ENCODE results near the gene KRT16.
"Not testable (repeated sequence)": the region's sequence is repeated elsewhere in the genome, so short reads cannot be mapped to it uniquely, and the experiment has no call there.

The KRT16 gene

GRCh38 chr17:41622340-41623183, 10.0 kb upstream of the KRT16 start:
- H3K4me3 ChIP-seq (ENCODE audit: low read length); H3K9ac ChIP-seq (ENCODE audit: low read length); H3K9me3 ChIP-seq (ENCODE audit: control insufficient read depth, low read length); H3K27me3 ChIP-seq (ENCODE audit: control insufficient read depth, insufficient read depth, low read length); H3K4me1 ChIP-seq (ENCODE audit: control insufficient read depth, insufficient read depth, low read length); H3K36me3 ChIP-seq (ENCODE audit: control insufficient read depth, insufficient read depth, low read length): not testable (repeated sequence)

GRCh38 chr17:41621916-41622315, 9.3 kb upstream of the KRT16 start:
- Histone ChIP-seq H3K36me3 (ENCODE audit: control insufficient read depth, insufficient read depth, low read length) (no peaks in the 10 kb centered on the region), H3K9ac (ENCODE audit: low read length) (no peak overlapping the region), H3K4me1 (ENCODE audit: control insufficient read depth, insufficient read depth, low read length) (no peaks in the 10 kb centered on the region), H3K27me3 (ENCODE audit: control insufficient read depth, insufficient read depth, low read length) (peaks cover 10% of the 10 kb centered on the region), H3K9me3 (ENCODE audit: control insufficient read depth, low read length) (no peaks in the 10 kb centered on the region), H3K4me3 (ENCODE audit: low read length) (no peak overlapping the region)

GRCh38 chr17:41621435-41621817, 8.9 kb upstream of the KRT16 start:
- H3K4me3 ChIP-seq (ENCODE audit: low read length); H3K4me1 ChIP-seq (ENCODE audit: control insufficient read depth, insufficient read depth, low read length); H3K9ac ChIP-seq (ENCODE audit: low read length); H3K36me3 ChIP-seq (ENCODE audit: control insufficient read depth, insufficient read depth, low read length); H3K9me3 ChIP-seq (ENCODE audit: control insufficient read depth, low read length): not testable (repeated sequence)
- peaks cover 10% of the 10 kb centered on the region for H3K27me3 ChIP-seq (ENCODE audit: control insufficient read depth, insufficient read depth, low read length)

GRCh38 chr17:41620583-41621434, 8.2 kb upstream of the KRT16 start:
- no peak overlapping the region for H3K4me3 ChIP-seq (ENCODE audit: low read length)
- H3K9ac ChIP-seq (ENCODE audit: low read length) = no peak overlapping the region
- peaks cover 10% of the 10 kb centered on the region for H3K27me3 ChIP-seq (ENCODE audit: control insufficient read depth, insufficient read depth, low read length)
- H3K9me3 ChIP-seq (ENCODE audit: control insufficient read depth, low read length) = no peaks in the 10 kb centered on the region
- no peaks in the 10 kb centered on the region for H3K4me1 ChIP-seq (ENCODE audit: control insufficient read depth, insufficient read depth, low read length)
- H3K36me3 ChIP-seq (ENCODE audit: control insufficient read depth, insufficient read depth, low read length) = no peaks in the 10 kb centered on the region

- H3K27me3 ChIP-seq (ENCODE audit: control insufficient read depth, insufficient read depth, low read length) = peaks cover 10% of the 10 kb centered on the region
- H3K4me1 ChIP-seq (ENCODE audit: control insufficient read depth, insufficient read depth, low read length) = not testable (repeated sequence)
Measured at GRCh38 chr17:41619927-41620582, 7.5 kb upstream of the KRT16 start.

GRCh38 chr17:41619036-41619926, 6.7 kb upstream of the KRT16 start:
- H3K9ac ChIP-seq (ENCODE audit: low read length) = no peak overlapping the region
- no peak overlapping the region for H3K4me3 ChIP-seq (ENCODE audit: low read length)
- H3K27me3 ChIP-seq (ENCODE audit: control insufficient read depth, insufficient read depth, low read length) = peaks cover 10% of the 10 kb centered on the region
- H3K4me1 ChIP-seq (ENCODE audit: control insufficient read depth, insufficient read depth, low read length) = no peaks in the 10 kb centered on the region
- no peaks in the 10 kb centered on the region for H3K9me3 ChIP-seq (ENCODE audit: control insufficient read depth, low read length)
- H3K36me3 ChIP-seq (ENCODE audit: control insufficient read depth, insufficient read depth, low read length) = no peaks in the 10 kb centered on the region

More at GRCh38 chr17:41619927-41620582, 7.5 kb upstream of the KRT16 start:
- H3K4me3 ChIP-seq (ENCODE audit: low read length); H3K36me3 ChIP-seq (ENCODE audit: control insufficient read depth, insufficient read depth, low read length); H3K9me3 ChIP-seq (ENCODE audit: control insufficient read depth, low read length); H3K9ac ChIP-seq (ENCODE audit: low read length): not testable (repeated sequence)

- peaks cover 10% of the 10 kb centered on the region for H3K27me3 ChIP-seq (ENCODE audit: control insufficient read depth, insufficient read depth, low read length)
- H3K9ac ChIP-seq (ENCODE audit: low read length) = no peak overlapping the region
- no peak overlapping the region for H3K4me3 ChIP-seq (ENCODE audit: low read length)
- no peaks in the 10 kb centered on the region for H3K9me3 ChIP-seq (ENCODE audit: control insufficient read depth, low read length)
- no peaks in the 10 kb centered on the region for H3K4me1 ChIP-seq (ENCODE audit: control insufficient read depth, insufficient read depth, low read length)
- H3K36me3 ChIP-seq (ENCODE audit: control insufficient read depth, insufficient read depth, low read length) = no peaks in the 10 kb centered on the region
Measured at GRCh38 chr17:41618341-41619035, 5.9 kb upstream of the KRT16 start.

GRCh38 chr17:41617698-41618097, 5.1 kb upstream of the KRT16 start:
- H3K9me3 ChIP-seq (ENCODE audit: control insufficient read depth, low read length) = no peaks in the 10 kb centered on the region
- H3K27me3 ChIP-seq (ENCODE audit: control insufficient read depth, insufficient read depth, low read length) = peaks cover 8% of the 10 kb centered on the region
- no peaks in the 10 kb centered on the region for H3K4me1 ChIP-seq (ENCODE audit: control insufficient read depth, insufficient read depth, low read length)

GRCh38 chr17:41617136-41617535, 4.6 kb upstream of the KRT16 start:
- H3K4me1 ChIP-seq (ENCODE audit: control insufficient read depth, insufficient read depth, low read length) = no peaks in the 10 kb centered on the region
- no peak overlapping the region for H3K9ac ChIP-seq (ENCODE audit: low read length)
- H3K4me3 ChIP-seq (ENCODE audit: low read length) = no peak overlapping the region
- H3K36me3 ChIP-seq (ENCODE audit: control insufficient read depth, insufficient read depth, low read length) = no peaks in the 10 kb centered on the region
- H3K9me3 ChIP-seq (ENCODE audit: control insufficient read depth, low read length) = no peaks in the 10 kb centered on the region
- peaks cover 7% of the 10 kb centered on the region for H3K27me3 ChIP-seq (ENCODE audit: control insufficient read depth, insufficient read depth, low read length)

More at GRCh38 chr17:41617698-41618097, 5.1 kb upstream of the KRT16 start:
- H3K9ac ChIP-seq (ENCODE audit: low read length) = no peak overlapping the region
- no peak overlapping the region for H3K4me3 ChIP-seq (ENCODE audit: low read length)
- H3K36me3 ChIP-seq (ENCODE audit: control insufficient read depth, insufficient read depth, low read length) = no peaks in the 10 kb centered on the region

GRCh38 chr17:41616486-41616885, 3.9 kb upstream of the KRT16 start:
- not testable (repeated sequence) for H3K4me1 ChIP-seq (ENCODE audit: control insufficient read depth, insufficient read depth, low read length); H3K9me3 ChIP-seq (ENCODE audit: control insufficient read depth, low read length); H3K9ac ChIP-seq (ENCODE audit: low read length); H3K27me3 ChIP-seq (ENCODE audit: control insufficient read depth, insufficient read depth, low read length); H3K4me3 ChIP-seq (ENCODE audit: low read length); H3K36me3 ChIP-seq (ENCODE audit: control insufficient read depth, insufficient read depth, low read length)

GRCh38 chr17:41615454-41615853, 2.9 kb upstream of the KRT16 start:
- no peaks in the 10 kb centered on the region for H3K9me3 ChIP-seq (ENCODE audit: control insufficient read depth, low read length)
- H3K4me3 ChIP-seq (ENCODE audit: low read length) = no peak overlapping the region
- H3K4me1 ChIP-seq (ENCODE audit: control insufficient read depth, insufficient read depth, low read length) = no peaks in the 10 kb centered on the region
- H3K36me3 ChIP-seq (ENCODE audit: control insufficient read depth, insufficient read depth, low read length) = no peaks in the 10 kb centered on the region
- H3K9ac ChIP-seq (ENCODE audit: low read length) = no peak overlapping the region
- H3K27me3 ChIP-seq (ENCODE audit: control insufficient read depth, insufficient read depth, low read length) = peaks cover 14% of the 10 kb centered on the region
